NCI-H2081 (cell line): ENCODE data around the gene UBE4A.

Experiments used
- DNase-seq, 2 experiments: peaks; one replicate each; lab custom pipeline; 2025; lab: John Stamatoyannopoulos, UW

UBE4A gene, protein sequence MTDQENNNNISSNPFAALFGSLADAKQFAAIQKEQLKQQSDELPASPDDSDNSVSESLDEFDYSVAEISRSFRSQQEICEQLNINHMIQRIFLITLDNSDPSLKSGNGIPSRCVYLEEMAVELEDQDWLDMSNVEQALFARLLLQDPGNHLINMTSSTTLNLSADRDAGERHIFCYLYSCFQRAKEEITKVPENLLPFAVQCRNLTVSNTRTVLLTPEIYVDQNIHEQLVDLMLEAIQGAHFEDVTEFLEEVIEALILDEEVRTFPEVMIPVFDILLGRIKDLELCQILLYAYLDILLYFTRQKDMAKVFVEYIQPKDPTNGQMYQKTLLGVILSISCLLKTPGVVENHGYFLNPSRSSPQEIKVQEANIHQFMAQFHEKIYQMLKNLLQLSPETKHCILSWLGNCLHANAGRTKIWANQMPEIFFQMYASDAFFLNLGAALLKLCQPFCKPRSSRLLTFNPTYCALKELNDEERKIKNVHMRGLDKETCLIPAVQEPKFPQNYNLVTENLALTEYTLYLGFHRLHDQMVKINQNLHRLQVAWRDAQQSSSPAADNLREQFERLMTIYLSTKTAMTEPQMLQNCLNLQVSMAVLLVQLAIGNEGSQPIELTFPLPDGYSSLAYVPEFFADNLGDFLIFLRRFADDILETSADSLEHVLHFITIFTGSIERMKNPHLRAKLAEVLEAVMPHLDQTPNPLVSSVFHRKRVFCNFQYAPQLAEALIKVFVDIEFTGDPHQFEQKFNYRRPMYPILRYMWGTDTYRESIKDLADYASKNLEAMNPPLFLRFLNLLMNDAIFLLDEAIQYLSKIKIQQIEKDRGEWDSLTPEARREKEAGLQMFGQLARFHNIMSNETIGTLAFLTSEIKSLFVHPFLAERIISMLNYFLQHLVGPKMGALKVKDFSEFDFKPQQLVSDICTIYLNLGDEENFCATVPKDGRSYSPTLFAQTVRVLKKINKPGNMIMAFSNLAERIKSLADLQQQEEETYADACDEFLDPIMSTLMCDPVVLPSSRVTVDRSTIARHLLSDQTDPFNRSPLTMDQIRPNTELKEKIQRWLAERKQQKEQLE

DNA sequence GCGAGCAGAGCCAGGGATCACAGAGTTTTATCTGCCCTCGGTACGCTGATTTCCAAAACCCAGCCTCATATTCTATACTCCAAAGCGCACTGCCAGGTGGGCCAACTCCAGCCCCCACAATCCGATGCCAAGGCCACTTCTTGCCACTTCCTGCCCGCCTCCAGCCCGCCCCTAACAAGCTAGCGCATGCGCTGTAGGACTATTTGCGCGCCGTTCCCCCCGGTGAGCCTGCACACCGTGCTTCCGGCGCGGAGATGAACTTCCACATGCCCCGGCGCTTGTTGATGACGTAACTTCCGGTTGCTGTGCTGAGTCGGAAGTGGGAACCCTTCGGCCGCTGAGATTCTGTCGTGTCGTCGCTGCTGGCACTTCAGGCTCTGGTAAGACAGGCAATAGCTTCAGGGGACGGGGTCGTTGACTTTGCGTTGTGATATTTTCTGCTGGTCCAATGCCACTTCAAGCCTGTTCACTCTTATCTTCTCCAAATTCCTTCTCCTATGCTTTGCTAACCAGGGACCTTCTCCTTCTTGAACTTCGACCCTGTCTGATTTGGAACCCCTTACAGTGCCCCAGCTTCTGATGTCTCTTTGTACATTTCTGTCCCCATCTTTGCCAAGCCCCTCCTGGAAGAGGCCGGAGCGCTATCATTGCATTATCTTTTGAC lies at the start of gene UBE4A:
Gene UBE4A (plus strand): TSS at position 306 of the 664 bp plus-strand sequence. CDS start 5,481 bp downstream, outside the sequence.
- DNase-seq, result peak; percentile 98

DNA sequence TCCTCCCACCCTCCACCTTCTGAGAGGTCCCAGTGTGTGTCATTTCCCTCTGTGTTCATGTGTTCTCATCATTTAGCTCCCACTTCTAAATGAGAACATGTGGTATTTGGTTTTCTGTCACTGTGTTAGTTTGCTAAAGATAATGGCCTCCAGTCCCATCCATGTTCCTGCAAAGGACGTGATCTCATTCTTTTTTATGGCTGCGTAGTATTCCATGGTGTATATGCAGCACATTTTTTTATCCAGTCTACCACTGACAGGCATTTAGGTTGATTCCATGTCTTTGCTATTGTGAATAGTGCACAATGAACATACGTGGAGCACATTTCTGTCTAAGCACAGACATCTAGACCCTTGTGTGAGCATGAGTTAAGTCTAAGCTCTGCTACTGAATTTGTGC lies 49.1 kb upstream of the UBE4A start:
- no peak for DNase-seq

DNA sequence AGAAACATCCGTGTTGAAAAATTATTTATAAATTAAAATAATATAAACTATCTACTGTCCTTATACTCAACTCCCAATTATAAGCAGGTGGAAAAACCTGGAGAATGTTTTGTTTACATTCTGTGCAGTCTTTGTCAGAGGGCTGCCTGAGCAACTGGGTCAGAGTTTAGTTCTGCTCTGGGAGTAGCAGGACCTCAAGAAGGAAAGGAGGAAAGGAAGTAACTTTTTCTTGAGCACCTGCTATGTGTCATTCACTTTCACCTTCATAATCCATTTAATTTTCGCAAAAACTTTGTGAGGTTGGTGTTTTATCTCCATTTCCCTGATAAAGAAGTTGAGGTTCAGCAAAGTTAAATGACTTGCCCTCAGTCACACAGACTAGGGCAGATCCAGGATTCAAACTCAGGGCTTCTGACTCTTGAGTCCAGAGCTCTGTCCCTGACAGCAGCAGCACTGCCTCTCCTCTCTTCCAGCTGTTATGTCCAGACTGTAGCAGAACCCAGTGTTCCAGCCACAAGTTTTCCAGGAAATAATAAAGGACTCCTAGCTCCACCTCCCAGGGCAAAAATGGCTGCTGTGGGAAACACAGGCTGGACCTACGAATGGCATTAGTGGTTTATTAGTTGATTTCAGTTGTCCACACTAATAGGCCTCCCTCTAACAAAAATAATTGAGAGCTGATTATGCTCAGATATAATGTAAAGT lies 48.5 kb upstream of the UBE4A start:
- no peak for DNase-seq

DNA sequence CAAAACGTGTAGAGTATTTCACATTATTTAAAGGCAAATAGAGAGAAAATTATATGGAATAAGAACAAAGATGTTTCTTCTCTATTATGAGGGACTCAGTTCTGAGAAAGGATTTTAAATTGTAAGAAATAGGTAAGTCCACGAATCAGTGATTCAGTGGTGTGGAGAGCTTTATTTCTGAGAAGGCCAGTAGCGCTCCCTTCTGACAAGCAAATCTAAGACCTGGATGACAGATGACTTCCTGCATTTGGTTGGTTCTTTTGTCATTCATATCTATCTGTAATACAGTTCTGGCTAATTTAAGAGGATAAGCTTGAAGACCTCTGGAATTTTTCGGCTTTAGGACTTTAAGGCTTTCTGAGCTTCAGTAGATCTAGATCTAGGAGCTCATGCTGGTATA lies 47.9 kb upstream of the UBE4A start:
- DNase-seq, result no peak

DNA sequence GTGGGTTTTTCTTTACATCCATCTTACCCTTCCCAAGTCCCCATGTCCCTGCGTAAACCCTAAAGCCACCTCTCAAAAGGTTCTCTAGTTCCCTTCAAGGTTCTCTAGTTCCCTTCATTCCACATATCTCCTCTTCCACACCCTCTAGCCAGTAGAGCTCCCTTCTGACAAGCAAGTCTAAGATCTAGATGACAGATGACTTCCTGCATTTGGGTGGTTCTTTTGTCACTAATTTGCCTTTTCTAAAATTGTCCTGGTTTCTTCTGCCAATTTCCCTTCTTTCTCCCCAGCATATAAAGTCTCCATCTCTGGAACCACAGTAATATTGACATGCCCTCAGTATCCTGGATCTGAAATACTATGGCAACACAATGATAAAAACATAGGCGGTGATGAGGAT lies 47.1 kb upstream of the UBE4A start:
- no peak for DNase-seq

DNA sequence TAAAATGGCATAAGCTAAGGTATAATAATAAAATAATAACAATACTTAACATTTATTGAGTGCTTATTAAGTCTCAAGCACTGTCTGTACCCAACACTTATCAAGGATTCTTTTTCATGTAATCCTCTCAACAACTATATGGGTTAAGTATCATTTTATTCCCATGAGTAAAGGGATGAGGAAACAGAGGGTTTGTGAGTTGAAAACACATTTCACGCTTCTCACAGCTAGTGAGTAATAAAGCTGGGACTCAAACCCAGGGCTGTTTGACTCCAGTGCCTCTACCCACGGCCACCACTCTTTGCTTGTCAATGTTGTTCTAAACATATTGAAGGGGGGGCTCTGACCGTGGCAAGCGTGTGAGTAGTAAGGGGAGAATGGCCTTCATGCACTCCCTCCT lies 46.2 kb upstream of the UBE4A start:
- no peak for DNase-seq

DNA sequence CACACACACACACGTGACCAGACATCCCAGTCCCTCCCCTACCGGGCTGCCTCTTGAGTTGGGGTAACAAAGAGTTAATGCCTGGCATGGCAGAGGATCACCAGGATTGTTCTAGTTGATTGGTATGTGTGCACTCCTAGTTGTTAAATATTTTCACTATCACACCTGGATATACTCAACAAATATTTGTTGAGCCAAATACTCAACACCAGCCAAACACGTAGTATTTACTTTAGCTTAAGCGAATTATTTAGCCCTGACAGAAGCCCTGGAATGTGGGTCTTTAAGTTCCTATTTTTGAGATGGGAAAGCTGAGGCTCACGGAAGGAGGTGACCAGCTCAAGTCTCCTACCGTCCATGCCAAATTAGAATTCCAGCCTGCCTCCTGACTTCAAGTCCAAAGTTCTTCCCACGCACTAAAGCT lies 44.4 kb upstream of the UBE4A start:
- DNase-seq, result no peak

DNA sequence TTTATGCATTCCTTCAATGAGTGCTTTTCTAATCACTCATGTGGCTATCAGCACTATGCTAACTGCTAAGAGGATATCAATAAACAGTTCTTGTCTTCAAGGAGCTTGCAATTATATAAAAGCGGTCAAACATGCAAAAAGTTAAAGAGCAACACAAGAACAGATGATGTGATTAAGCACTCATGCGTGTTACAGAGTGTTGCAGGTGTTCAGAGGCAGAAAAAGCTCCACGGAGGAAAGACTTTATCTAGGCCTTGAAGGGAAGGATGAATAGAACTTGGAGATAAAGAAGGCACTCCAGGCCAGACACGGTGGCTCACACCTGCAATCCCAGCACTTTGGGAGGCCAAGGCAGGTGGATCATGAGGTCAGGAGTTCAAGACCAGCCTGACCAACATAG lies 41.3 kb upstream of the UBE4A start:
- no peak for DNase-seq

DNA sequence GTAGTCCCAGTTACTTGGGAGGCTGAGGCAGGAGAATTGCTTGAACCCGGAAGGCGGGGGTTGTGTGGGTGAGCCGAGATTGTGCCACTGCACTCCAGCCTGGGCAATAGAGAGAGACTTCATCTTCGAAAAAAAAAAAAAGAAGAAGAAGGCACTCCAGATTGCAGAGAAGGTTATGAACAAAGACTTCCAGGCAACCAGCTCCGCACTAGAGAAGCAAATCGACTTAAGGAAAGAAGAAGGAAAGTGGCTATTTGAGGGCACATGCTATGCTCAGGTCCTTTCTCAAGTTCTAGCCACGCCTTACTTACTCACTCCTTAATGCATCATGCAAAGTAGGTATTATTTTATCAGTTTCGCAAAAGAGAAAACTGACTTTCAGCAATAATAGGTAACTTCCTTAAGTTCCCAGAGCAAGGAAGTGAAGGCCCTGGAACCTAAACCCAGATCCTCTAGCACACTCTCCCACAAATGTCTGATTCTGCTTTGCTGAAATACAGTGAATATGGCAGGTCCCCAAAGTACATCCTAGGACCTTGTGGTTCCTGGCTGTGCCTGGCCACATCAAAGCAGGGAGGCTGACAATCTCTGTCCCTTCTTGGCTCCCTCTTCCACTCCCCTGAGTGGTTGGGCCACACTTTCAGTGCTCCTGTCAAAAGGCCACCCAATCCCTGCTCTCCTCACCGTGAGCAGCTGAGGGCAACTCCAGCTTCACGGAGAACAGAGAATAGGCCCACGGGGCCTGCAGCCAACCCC lies 40.6 kb upstream of the UBE4A start:
- no peak for DNase-seq

DNA sequence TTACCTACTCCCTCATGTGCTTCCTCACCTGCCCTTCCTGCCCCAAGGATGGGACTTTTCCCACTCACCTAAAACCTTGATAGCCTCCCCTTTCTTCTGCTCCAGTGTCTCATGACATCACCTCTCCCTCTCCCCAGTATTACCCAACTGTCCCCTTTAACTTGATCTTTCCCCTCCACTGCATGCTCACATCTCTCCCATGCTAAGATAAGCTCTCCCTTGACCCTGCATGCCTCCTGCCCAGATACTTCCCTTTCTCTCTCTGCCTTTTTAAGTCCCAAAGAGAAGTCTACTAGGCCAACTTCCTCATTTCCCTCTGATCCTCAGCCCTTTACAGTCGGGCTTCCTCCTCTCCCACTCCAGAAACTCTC lies 40.1 kb upstream of the UBE4A start:
- DNase-seq, result no peak

DNA sequence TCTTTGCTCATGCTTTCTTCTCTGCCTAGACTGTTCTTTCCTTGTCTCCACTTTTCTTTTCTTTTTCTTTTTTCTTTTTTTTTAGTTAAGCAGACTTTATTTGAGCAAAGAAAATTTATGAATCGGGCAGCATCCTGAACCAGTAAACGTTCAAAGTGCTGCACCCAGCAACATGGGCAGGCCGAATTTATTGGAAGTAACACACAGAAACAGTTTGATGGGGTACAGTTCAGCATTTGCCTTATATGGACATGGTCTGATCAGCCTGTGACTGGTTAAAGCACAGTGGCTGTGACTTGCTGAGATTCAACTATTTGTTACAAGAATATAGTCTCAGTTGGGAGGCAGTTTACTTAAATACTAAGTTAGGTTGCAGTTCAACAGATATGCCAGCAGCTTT lies 38.9 kb upstream of the UBE4A start:
- DNase-seq, result no peak

DNA sequence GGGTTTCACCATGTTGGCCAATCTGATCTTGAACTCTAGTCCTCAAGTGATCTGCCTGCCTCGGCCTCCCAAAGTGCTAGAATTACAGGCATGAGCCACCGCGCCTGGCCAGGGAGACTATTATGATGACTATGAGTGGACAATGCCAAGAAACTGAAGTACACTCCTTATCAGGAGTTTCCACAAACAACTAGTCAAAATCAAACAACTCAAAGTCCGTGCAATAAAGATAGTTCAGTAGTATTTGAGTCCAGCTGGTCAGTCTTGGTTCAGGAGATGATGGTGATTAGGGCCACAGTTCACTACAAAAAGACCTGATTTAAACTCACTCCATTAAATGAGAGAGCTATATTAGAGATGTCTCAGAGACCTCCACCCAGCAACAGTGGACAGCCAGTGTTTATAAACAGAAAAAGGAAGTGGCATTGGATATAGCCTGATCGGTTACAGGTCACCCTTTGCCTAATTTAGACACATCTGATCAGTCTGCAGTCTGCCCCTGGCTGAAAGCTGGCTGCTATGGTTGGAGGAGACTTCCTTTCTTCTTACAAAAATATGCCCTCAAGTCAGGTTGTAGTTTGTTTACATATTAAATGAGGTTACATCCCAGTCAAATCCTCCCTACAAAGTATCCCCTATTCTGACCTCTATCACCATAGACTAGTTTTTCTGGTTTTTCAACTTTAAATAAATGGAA lies 37.9 kb upstream of the UBE4A start:
- no peak for DNase-seq

DNA sequence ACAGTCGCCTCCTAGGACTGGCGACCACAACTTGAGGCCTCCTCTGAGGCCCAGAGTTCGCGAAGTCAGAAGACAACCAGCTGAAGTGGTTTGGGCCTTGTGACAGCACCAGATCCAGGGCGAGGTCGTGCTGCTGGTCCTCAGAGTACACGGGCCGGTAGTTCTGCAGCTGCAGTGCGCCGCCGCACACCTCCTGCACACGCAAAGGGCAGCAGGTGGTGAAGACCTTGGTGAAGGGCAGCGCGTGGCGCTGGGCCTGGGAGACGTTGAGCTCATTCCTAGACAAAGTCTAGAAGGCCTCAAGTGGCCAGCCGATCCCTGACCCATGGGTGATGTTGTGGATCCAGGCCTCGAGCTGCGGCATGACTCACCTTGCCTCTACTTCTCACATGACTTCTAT lies 36.7 kb upstream of the UBE4A start:
- no peak for DNase-seq

DNA sequence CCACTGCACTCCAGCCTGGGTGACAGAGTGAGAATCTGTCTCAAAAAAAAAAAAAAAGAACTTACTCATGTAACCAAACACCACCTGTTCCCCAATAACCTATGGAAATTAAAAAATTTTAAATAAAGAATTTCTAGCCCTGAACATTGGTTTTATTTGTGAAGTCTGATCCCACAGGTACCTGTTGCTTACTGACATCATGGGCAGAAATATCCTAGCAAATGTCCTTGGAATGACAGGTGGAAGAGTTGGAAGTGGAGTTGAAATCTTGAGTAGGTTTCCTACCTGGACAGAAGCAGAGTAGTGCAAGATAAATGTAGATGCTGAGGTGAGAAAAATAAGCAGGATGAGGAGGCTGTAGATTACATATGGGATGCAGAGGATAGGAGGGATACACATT lies 34.1 kb upstream of the UBE4A start:
- DNase-seq, result no peak

DNA sequence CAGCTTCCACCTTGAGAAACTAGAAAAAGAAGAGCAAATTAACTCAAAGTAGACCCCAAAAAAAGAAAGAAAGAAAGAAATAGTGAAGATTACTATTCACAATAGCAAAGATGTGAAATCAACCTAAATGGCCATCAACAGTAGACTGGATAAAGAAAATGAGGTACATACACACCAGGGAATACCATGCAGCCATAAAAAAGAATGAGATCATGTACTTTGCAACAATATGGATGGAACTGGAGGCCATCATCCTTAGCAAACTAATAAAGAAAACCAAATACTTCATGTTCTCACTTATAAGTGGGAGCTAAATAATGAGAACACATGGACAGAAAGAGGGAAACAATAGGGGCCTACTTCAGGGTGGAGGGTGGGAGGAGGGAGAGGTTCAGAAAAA lies 30.7 kb upstream of the UBE4A start:
- DNase-seq, result no peak

DNA sequence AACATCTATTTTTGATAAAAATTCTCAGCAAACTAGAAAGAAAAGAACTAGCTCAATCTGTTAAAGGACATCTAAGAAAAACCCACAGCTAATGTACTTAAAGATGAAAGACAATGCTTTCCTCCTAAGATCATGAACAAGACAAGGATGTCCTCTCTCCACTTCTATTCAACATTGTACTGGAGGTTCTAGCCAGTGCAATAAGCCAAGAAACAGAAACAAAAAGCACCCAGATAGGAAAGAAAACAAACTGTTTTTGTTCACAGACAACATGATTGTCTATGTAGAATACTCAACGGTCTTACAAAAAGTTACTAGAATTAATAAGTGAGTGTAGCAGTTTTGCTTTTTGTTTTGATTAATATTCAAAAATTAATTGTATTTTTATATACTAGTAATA lies 24.7 kb upstream of the UBE4A start:
- no peak for DNase-seq

DNA sequence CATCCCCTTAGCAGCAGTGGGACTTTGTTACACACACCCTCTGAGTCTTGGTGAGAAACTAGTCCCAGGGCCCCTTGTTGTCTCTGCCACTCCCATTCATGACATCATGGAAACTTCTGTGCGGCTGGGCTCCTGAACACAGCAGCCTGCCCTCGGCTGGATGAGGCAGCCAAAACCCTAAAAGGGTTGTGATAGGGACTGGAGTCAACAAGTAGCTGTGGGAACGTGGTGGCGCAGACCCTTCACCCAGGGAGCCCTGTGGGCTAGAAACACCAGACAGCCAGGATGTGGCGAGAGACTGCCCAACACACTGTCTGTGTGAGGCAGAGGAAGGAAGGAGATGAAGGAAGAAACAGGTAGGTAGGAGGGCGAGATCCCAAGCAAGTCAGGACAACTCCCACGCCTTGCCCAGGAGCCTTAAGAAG lies 20.8 kb upstream of the UBE4A start:
- DNase-seq, result no peak

DNA sequence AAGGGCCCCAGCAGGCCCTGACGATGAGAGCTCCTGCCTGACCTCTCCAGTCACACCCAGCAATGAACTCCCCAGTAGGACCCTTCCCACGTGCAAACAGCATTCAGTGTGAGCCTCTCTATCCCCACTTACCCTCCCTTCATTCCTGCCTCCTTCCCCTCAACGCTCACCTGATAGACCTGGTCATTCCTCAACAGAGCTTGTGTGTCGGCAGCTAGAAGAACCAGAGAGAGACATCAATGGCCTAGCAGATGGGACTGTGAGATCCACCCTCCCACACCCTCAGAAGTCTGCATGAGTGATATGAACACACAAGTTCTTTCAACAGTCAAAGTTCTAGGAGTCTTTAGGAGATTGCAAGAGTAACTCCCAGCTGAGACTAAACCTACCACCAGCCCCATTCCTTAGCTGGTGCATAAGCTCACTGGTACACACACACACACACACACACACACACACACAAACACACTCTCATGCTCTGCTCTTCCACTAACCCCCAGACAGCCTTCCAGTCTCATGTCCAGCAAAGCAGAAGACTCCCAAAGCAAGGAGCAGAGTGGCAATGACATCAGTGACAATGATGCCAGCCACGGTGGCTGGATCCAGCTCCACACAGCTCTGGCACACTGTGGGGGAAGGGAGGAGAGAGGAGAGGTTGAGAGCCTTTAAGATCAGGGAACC lies 20.0 kb upstream of the UBE4A start:
- DNase-seq, result no peak

DNA sequence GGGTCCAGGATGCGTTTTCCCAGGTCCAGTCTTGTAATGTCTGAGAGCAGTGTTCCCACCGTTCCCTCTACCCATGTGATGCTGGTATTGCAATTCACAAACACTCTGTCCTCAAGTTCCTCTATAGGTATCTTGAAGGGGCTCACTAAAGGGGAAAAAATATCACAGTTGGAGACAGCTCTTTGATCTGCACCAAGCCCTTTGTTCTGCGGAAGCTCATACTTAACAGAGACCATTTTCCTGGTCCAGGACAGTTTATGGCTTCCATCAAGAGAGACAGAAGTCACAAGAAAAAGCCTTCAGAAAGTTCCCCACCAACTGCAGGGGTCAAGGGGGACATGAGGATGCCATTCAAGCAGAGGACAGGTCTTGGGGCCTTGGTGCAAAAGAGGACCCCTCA lies 19.0 kb upstream of the UBE4A start:
- DNase-seq, result no peak

DNA sequence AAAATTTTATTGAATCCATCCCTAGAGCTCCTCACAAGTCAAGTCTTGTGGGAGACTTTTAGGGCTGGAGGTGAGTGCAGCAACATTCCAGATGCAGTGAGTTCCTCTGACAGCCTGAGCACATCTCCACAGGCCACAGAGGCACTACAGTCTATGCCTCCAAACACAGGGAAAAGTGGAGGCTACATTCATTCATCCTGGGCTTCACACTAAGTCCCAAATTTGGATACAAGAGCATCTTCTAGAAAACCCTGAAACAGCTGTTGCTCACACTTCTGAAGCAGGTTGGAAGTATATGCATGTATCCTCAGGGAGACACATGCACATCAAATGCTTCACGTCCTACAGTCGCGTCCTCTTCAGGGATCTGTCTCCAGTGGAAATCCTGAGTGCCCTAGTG lies 18.1 kb upstream of the UBE4A start:
- DNase-seq, result no peak
